GM18498 (cell line): ENCODE measurements around the gene MCIDAS.

ENCODE experiments used
- ATAC-seq: cut with Tn5 transposase; IDR thresholded peaks from one replicate; pipeline ENCODE4 v1.9.1; 2021; ENCODE audit warnings: mild to moderate bottlenecking, moderate library complexity; ENCODE audit not compliant: unreplicated experiment

Gene MCIDAS

DNA sequence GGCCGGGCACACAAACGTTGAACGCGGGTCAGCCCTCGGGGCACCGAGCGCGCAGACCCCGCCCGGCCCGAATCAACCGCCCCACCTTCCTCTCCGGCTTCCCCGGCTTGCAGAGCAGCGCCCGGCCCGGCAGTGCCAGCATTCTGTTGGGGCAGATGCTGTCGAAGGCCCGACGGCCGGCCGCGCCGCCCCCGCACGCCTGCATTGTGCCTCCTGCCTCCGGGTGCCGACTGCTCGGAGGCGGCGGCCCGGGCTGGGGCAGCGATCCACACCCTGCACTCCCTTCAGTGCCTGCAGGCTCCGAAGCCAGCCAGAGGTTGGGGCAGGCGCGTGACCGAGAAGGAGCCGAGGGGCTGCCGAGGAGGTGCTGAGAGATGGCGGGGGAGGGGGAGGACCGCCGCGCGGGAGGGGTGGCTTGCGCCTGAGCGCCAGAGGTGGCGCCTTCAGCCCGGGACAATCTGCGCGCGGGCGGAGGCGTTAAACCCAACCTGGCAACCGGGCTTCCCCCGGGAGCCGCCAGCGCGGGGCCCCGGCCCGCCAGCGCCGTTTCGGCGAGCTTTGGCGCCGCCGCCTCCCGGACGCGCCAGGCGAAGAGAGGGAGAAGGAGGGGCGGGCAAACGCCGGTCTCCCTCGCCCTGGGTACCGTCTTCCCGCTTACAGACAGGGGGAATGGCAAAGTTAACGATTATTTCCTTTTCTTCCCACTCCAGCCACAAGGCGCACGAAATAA, at the start of gene MCIDAS:
MCIDAS (minus strand) TSS at position 382 of the 730 bp plus-strand sequence; CDS start at position 205, 177 bp downstream.
- peak; percentile 35 for ATAC-seq

DNA sequence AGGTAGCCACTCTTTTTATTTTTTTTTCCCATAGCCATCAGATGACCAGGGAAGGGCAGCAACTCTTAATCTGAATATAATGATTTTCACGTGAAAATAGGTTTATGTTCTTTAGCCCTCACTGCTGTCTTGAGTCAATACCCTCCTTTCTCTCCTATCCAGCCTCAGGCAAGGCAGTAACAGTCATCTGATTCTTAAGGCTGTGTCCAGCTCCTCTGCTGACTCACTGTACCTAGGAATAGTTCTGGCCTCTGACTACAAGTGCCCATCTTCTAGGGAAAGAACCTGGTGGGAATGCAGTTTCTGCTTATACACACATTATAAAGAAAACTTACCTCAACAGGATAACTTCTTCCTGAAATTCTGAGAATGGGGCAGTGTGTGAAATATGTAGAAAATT, 49.7 kb upstream of the MCIDAS start:
- no peak for ATAC-seq

DNA sequence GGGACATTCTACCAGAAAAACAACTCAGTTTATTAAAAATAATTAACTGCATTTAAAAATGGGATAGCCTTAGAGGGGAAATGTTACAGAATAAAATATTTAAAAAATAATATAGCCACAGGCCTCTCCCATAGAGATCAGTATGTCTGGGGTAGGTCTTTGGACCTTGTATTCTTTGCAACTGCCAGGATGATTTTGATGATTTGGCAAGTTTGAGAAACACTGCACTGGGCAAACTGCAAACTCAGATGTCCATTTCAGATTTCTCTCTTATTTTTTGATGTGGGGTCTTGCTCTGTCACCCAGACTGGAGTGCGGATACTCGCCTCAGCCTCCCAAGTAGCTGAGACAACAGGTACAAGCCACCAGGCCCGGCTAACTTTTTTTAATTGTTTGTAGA, 31.2 kb upstream of the MCIDAS start:
- ATAC-seq = no peak

DNA sequence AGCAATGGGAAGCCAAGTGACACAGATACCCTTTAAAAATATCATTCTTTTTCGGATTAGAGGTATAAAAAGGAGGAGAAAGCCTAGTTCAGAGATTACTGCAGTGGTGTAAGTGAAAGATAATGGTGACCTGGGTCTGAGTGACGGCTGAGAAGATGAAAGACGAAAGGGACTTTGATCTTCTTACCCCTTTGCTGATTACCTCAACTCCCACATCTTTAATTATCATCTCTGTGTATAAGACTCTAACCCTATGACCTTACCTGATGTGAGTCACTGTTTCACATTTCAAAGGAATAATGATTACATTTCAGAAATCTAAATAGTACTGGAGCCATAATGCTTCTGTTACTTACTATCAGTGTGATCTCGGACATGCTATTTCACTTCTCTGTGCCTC, 27.7 kb upstream of the MCIDAS start:
- ATAC-seq = no peak

DNA sequence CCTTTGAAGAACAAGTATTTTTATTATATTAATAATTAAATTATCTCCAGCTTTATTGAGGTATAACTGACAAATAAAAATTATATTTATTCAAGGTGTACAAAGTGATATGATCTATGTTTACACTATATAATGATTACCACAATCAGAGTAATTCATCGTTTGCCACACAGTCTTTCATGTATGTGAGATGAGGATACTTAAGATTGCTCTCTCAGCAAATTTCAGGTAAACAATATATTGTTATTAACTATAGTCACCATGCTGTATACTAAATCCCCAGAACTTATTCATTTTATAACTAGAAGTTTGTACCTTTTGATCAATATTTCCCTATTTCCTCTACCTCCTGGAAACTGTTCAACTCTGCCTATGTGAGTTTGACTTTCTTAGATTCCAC, 22.9 kb upstream of the MCIDAS start:
- no peak for ATAC-seq

DNA sequence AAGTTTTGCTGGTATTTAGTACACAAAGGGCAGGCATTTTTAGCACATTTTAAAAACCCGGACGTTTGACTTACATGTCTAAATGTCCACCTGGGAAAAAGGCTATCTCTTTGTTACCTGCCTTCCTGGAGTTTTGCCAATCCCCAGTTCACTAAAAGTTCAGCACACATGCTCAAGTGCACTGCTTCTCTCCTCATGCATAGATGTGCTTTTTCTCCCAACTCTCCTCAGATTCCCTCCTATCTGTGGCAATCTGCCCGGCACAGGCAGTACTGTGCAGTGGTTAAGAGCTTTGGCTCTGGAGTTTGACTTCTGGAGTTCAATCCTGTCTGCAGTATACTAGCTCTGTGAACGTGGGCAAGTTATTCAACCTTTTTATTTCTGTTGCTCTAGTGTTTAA, 14.6 kb upstream of the MCIDAS start:
- ATAC-seq = no peak

DNA sequence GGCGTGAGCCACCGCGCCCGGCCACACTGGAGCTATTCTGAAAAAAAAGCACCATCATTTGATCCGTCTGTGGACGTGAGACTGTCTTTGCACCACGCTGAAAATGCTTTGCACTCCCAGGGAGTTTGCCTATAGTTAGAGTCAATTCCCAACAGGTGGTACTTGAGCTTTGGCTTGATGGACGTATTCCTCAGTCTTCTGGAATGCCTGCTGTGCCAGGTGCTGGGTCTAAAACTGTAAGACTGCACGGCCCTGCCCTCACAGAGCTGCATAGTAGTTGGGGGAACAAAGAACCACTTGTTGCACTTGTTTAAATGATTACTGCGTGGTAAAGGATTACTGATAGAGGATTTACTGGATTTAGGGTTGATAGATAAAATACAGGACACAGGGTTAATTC, 9.7 kb upstream of the MCIDAS start:
- no peak for ATAC-seq

DNA sequence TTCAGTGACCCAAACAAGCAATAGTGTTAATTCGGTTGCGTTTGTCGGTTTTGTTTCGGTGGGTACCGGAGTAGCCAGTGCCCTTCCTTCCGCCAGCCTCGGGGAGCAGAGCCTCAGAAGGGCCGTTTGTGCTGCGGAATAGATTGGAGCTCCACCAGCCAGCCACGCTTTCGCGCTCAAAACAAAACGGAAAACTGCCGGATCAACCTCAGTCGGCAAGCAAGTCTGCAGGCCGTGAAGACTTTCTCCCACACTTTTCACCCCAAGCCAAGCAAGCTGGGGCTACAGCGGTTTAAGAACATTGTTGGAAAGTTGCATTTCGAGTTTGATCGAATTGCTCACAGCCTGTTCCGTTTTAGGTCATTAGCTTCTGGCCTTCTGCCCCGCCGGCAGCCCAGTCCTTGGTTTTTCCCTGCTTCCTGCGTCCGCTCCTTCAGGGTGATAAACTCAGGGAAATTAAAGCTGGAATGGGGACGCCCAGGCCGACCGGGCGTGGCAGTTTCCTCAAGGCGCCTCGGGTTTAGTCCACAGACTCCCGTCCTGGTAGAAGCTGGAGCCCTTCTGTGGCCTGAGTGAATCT, 7.1 kb upstream of the MCIDAS start:
- ATAC-seq = no peak

DNA sequence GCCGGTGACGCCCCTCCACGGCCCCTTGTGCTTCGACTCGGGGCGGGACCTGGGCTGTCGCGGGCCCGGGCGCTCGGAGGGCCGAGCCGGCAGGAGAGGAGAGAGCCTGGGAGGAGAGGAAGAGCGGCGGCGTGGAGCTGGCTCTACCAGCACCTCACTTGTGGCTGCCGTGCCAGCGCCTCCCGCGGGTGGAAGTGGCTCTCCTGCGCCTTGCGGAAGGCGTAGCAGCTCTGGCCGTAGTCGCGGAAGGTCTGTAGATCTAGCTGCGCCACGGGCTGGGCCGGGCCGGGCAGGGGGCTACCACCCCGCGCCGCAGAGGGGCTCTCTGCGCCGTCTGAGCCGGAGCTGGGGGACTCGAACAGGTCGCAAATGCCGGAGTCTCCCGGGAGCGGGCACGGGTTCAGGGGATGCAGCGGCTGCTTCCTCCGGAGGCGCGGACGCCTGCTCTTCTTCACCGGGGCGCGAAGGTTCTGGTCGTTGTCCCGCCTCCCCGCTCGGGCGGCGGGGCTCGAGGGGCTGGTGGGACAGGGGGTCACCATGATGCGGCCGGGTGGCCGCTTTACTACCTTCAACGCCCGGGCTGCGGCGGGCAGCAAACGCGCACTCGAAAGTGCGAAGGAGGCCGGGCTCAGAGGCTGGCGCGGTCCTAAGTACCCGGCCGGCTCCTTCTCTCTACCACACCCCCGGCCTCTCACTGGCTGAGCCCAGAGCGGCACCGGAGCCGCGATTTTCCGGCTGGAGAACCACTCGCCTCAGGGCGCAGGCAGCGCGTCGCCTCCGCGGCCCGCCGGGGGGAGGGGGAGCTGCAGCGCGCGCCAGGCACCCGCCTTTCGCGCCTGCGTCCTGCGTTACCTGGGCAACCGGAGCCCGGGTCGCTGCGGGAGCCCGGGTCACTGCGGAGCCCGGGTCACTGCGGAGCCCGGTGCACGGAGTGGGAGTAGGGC, 6.1 kb upstream of the MCIDAS start, which contains the start of gene CCNO:
CCNO (minus strand) TSS at position 624 of the 944 bp plus-strand sequence; CDS start at position 539, 85 bp downstream.
- ATAC-seq = peak; percentile 65

DNA sequence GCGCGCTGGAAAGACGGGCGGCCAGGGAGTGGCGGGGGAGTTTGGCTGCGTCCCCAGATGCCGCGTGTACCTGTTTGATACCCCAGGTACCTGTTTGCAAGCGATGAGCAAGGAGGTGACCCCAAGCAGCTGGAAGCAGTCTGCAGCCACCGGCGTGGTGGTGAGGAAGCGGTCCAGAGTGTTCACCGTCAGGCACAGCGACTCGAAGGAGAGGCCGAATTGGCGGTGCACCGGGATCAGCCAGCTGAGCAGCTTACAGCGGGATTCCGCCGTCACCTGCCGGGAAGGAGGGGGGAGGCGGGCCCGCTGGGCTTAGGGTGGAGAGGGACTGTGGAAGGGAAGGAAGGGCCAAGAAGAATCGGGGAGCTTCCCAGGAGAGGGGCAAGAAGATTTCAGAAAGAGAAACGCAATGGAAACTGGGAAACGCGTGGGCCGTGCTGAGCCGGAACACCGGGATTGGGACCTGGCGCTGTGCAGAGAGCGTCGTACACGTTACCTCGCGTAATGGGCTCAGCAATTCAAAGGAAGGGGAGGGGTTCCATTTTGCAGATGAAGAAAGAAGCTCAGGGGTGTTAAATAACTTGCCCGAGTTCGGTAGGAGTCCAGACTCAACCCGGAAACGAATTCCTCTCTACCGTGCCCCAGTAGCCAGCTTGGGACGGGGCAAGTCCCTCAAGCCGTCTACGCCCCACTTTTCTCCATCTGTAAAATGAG, 5.3 kb upstream of the MCIDAS start:
- no peak for ATAC-seq

DNA sequence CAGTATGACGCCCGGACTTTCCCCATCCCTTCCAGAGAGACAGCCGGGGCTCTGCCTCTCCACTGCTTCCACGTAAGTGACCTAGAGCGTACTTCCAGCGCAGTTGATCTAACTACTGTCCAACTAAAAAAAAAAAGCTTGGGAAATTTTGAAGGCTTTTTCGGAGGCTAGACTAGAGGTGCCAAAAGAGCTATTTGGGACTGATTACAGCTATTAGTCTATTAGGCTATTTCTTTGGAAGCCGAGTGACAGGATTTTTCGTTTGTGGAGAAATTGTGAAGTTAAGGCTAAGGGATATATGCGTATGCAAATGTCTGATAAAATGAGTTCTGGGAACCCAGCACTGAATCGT, 4.8 kb upstream of the MCIDAS start:
- no peak for ATAC-seq

DNA sequence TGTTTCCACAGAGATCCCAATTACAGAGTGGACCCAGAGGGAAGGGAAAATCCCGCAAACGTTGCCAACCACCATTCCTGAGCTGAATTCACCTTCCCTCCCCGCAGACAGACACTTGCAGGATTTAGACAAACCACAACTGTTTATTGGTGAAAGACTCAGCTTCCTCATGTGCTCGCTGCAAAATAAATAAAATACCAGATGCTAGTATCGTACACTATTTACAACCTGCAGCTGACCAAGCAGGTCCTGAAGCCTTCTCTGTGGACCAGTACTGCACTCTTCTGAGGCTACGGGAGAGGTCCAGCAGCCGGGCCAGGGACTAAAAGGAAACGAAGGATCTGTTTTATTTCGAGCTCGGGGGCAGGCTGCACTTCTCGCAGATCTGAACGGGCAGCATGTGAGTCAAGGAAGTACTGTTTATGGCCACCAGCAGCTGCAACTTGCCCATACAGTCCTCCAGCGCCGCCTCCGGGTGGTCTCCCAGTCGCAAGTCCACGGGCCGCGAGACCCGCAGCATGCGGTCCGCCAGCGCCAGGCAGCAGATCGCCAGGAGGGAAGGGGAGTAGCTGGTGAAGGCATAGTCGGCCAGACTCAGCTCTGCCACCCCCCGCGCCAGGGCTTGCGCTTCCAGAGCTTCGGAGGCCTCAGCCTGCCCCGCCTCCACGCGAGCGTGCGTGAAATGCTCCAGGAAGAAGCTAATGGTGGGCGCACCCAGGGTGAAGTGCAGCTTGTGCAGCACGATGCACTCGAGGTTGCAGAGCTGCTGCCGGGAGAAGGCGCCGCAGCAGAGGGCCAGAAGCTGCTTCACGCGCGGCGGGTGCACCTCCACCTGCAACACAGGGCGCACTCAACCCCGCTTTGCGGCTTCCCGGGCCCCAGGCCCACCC, 4.2 kb upstream of the MCIDAS start:
- no peak for ATAC-seq

DNA sequence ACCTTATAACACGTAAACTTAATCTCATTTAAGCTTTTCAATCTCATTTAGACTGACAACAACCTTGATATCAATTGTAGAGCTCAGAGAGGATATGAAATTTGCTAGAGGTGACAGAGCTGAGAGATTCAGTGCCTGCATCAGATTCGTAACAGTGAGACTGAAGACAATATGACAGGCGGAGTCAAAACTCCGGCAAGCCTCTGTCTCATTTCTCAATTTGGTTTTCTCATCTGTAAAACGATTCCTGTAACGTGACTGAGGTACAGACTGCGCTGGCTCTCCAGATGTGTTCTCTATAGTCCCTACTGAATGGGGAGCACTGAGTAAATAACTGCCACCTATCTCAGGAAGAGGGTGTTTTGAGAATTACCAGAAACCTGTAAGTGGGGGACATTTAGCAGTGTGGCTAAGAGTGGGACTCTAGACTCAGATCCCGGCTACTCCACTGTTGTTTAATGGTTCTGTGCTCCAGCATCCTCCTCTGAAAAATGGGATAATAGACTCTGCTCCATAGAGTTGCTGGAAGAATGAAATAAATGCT, 3.0 kb upstream of the MCIDAS start:
- ATAC-seq = no peak

DNA sequence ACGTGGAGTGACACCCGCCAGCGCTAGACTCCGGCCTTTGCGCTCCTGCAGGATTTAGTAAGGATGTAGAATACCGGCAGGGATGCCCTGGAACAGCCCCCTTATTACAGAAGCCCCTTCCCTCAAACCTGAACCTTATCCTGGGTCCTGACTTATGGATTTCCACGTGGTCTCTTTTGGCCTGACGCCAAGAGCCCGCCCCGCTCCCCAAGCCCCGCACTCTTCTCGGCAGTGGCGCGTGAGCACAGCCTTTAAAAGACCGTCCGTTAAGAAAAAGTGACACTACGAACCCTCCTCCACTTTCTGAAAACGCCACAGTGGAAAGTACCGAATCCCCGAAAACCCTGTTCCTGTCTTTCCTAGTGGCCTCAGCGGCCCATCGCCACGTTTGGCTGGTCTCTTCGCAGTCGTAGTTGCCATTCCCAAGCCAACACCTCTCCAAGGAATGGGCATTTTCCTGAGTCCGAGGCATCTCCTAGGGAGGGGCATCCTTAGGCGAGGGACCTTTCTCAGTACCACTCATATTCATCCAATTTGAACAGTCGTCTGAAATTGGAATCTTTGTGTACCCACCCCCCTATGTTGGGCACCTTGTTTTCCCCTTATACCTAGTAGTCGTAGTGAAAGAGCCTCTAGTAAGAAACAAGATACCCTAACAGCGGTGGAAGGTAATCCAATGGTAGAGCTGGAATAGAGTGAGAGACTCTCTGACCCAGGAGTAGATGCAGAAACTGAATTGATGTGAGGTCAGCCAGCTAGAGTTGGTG, 732 bp upstream of the MCIDAS start:
- no peak for ATAC-seq

DNA sequence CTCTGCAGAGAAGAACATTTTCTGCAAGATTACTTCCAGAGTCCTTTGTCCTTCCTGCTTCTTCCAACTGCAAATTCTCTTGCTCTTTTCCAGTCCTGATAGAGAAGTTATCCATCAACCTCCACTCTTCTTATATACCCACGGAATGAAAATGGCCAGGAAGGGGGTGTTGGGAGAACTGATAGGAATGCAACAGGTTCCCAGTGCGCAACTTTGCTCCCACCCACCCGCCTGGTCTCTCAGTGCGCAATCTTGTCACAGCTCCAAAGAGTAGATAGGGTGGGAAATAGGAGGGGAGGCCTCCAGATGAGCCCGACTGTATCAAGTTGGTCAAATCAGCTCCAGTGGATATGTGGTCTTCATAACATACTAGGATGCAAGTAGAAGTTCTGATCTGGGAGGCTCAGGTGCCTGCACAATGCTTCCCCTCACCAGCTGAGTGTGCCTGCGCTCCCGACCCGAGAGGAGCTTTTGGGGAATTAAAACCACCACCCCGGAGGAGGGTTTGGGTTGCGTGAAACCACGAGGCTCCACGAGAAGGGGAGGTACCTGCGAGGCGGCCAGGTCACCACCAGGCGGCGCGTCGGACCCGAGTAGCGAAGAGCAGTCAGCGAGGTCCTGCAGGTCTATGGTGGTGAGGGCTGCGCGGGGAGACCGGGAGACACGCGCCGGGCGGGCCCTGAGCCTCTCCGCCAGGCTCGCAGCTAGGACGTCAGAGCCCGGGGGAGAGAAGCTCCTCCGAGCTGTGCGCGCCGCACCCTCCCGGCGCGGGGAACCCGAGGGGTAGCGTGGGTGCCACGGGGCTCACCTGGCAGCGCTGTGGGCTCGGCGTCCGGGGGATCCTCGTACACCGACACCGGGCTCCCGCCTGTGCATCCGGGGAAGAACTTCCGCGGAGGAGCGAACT, 835 bp downstream of the MCIDAS start:
- peak; percentile 55 for ATAC-seq

DNA sequence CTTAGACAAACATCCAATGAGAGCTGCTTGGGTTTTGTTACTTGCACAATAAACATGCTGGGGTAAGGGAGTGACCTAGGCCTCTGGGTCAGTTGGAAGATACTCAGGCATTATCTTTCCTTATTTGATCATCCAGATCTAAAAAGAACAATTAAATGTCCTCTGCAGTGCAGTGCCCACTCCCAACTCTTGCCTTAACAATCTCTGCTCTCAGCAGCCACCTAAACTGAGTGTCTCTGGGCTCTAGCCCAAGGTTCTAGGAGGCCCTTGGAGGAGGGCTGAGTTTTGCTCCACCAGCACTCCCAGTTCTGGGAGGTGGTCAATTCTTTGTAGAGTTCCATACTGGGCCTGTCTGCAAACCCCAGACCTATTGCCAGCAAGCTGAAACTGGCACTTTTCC, 1.8 kb downstream of the MCIDAS start:
- no peak for ATAC-seq

DNA sequence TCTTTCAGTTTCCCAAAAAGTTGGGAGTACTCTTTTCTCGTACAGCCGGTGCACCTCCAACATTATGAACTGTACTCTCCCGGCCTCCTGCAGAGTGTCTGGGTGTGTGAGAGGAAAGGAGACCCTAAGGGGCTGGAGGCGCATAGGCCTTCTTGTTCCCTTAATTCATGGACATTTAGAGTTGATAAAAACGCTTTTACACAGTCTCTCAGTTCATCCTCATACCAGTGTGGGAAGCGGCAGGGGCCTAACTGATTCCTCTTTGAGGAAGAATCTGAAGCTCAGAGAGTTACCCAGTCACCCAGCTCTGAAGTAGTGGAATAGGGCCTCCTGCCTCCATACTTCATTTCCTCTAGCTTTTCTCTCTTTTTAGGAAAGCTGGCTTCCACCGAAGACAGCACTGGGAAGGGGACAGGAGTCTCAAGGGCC, 3.3 kb downstream of the MCIDAS start:
- ATAC-seq = no peak
